A673 (cell line): ENCODE data around the gene NR6A1. TPM values are rescaled to one million over a fixed set of nuclear protein-coding genes. Genes with fewer than 3 reads are reported as not detected.

ENCODE experiments used
- BruUV-seq: library from RNA; stranded (reverse); fragments of 400-500 nt; replicated peaks from 2 replicates; lab custom pipeline; 2021; lab: Mats Ljungman, UMichigan
- CTCF ChIA-PET: fragments of 300-600 bp; sonication (Branson Sonifier 250); formaldehyde crosslinking; loops from one replicate; lab custom pipeline; 2022; ENCODE audit warnings: antibody characterized with exemption; lab: Charles Lee
- POLR2A ChIA-PET: fragments of 300-600 bp; sonication (Branson Sonifier 250); formaldehyde crosslinking; loops from one replicate; lab custom pipeline; 2022; ENCODE audit warnings: antibody characterized with exemption; ENCODE audit not compliant: low non-redundant PET; lab: Charles Lee
- DNase-seq: peaks from one replicate; pipeline ENCODE4 v3.0.0-alpha.2; 2015; ENCODE audit warnings: low spot score
- H3K27ac ChIP-seq: fragments of 200-600 bp; sonication (generic); 2 replicates; pipeline ENCODE4 v1.5.1; 2016; ENCODE audit warnings: mixed run types, low read depth, mild to moderate bottlenecking, mixed read lengths, antibody characterized with exemption, low read length; ENCODE audit not compliant: poor library complexity, severe bottlenecking
- H3K27me3 ChIP-seq: fragments of 200-600 bp; sonication (generic); replicated peaks from 2 replicates; pipeline ENCODE4 v1.6.1; 2017; ENCODE audit warnings: mixed run types, low read depth, mild to moderate bottlenecking, mixed read lengths, antibody characterized with exemption, low read length; ENCODE audit not compliant: insufficient read depth, poor library complexity
- H3K36me3 ChIP-seq: fragments of 200-600 bp; sonication (generic); 2 replicates; pipeline ENCODE4 v1.6.1; 2016; ENCODE audit warnings: mixed run types, mild to moderate bottlenecking, mixed read lengths, antibody characterized with exemption, low read length; ENCODE audit not compliant: insufficient read depth, poor library complexity, severe bottlenecking
- H3K4me1 ChIP-seq: fragments of 200-600 bp; sonication (generic); 2 replicates; pipeline ENCODE4 v1.6.1; 2017; ENCODE audit warnings: mixed run types, mild to moderate bottlenecking, mixed read lengths, antibody characterized with exemption, low read length; ENCODE audit not compliant: insufficient read depth, poor library complexity, severe bottlenecking
- H3K4me3 ChIP-seq: fragments of 200-600 bp; sonication (generic); 2 replicates; pipeline ENCODE4 v1.5.1; 2016; ENCODE audit warnings: low read depth, mixed run types, mild to moderate bottlenecking, mixed read lengths, low read length; ENCODE audit not compliant: poor library complexity, severe bottlenecking
- H3K9me3 ChIP-seq: fragments of 200-600 bp; sonication (generic); 2 replicates; pipeline ENCODE4 v1.6.1; 2016; ENCODE audit warnings: mixed run types, low read depth, mild to moderate bottlenecking, mixed read lengths, antibody characterized with exemption, low read length; ENCODE audit not compliant: poor library complexity, severe bottlenecking
- CTCF ChIP-seq: fragments of 300-800, 200-600 bp; sonication (generic); conservative IDR thresholded peaks from 2 replicates; pipeline ENCODE4 v1.5.1; 2017; ENCODE audit warnings: low read depth, mild to moderate bottlenecking, antibody characterized with exemption, low read length, moderate library complexity, mixed read lengths
- EZH2 ChIP-seq: fragments of 200-600 bp; sonication (generic); IDR thresholded peaks from 2 replicates; pipeline ENCODE4 v1.6.1; 2017; ENCODE audit warnings: borderline replicate concordance, low read depth, mild to moderate bottlenecking, mixed read lengths, antibody characterized with exemption, low read length; ENCODE audit not compliant: poor library complexity, severe bottlenecking
- intact Hi-C: fragments of 100-400 bp; cut with micrococcal nuclease; formaldehyde crosslinking; loops from one replicate; pipeline ENCODE4 v1.10.0; 2022; ENCODE audit not compliant: unreplicated experiment
- total RNA-seq: library from RNA; stranded (reverse); gene quantifications from 2 replicates; pipeline ENCODE4 v1.2.3, GENCODE V29; 2021

Gene NR6A1
- total RNA-seq, 1 experiment from 2014 or later, result 5.3 TPM

GRCh38 chr9:124504530-124505005 is 266.5 kb downstream of the NR6A1 start:
- ChIA-PET CTCF (no interaction called here), POLR2A (no interaction called here)
- intact Hi-C loops, result no loop called here

GRCh38 chr9:124503713-124504529 is 267.2 kb downstream of the NR6A1 start:
- no peaks in the 10 kb centered on the region for H3K9me3 ChIP-seq
- peak overlapping the region; percentile 27 for H3K4me3 ChIP-seq
- intact Hi-C loops, result no loop called here
- peak; percentile 17 for DNase-seq
- peaks cover 9% of the 10 kb centered on the region for H3K4me1 ChIP-seq
- CTCF ChIA-PET, result no interaction called here
- peaks cover 53% of the 10 kb centered on the region for H3K27me3 ChIP-seq
- no peak overlapping the region for H3K27ac ChIP-seq
- POLR2A ChIA-PET, result no interaction called here
- TF ChIP-seq CTCF, result no peak
- TF ChIP-seq EZH2, result peak; percentile 100
- H3K36me3 ChIP-seq, result no peaks in the 10 kb centered on the region
- BruUV-seq, result no TSS peak

More at GRCh38 chr9:124504530-124505005, 266.5 kb downstream of the NR6A1 start:
- peak overlapping the region; percentile 27 for H3K4me3 ChIP-seq
- H3K36me3 ChIP-seq, result no peaks in the 10 kb centered on the region
- no TSS peak for BruUV-seq
- peaks cover 9% of the 10 kb centered on the region for H3K4me1 ChIP-seq
- TF ChIP-seq CTCF, result no peak
- TF ChIP-seq EZH2, result no peak
- H3K27ac ChIP-seq, result no peak overlapping the region
- H3K27me3 ChIP-seq, result peaks cover 53% of the 10 kb centered on the region
- DNase-seq, result no peak
- no peaks in the 10 kb centered on the region for H3K9me3 ChIP-seq

- Histone ChIP-seq H3K4me3 (no peak overlapping the region), H3K4me1 (peaks cover 9% of the 10 kb centered on the region), H3K27ac (no peak overlapping the region), H3K27me3 (peaks cover 53% of the 10 kb centered on the region), H3K9me3 (no peaks in the 10 kb centered on the region), H3K36me3 (no peaks in the 10 kb centered on the region)
- POLR2A ChIA-PET, result no interaction called here
- TF ChIP-seq CTCF (no peak), EZH2 (no peak)
- BruUV-seq, result no TSS peak
- intact Hi-C loops, result no loop called here
- CTCF ChIA-PET, result no interaction called here
- DNase-seq, result no peak
These were observed 268.1 kb downstream of the NR6A1 start for GRCh38 chr9:124502711-124503702.
